Thoracic aorta (tissue), 2 donors: ENCODE results near the gene CACNB1. TPM values are rescaled to one million over a fixed set of nuclear protein-coding genes. Genes with fewer than 3 reads are reported as not detected.
"Not testable (repeated sequence)": the region's sequence is repeated elsewhere in the genome, so short reads cannot be mapped to it uniquely, and the experiment has no call there.

Experiments
- ATAC-seq: fragments of 150-250 bp; one replicate; pipeline ENCODE4 v1.8.0; 2017; ENCODE audit warnings: low read depth; ENCODE audit not compliant: insufficient number of reproducible peaks, low FRiP score
- DNase-seq: peaks from one replicate; pipeline ENCODE4 v3.0.0-alpha.2; 2020; ENCODE audit warnings: low spot score
- H3K27ac ChIP-seq, 2 donors: fragments of 200-600 bp; sonication (generic); 1 replicate in 1 of 2; 2 replicates in 1 of 2; pipeline ENCODE4 v1.5.1; 2016; ENCODE audit warnings: mild to moderate bottlenecking in 2 of 2, moderate library complexity in 2 of 2
- H3K27me3 ChIP-seq: fragments of 200-600 bp; sonication (generic); replicated peaks from 2 replicates; pipeline ENCODE4 v1.6.0; 2016; ENCODE audit warnings: mild to moderate bottlenecking; ENCODE audit not compliant: insufficient read depth
- H3K36me3 ChIP-seq: fragments of 200-600 bp; sonication (generic); one replicate; pipeline ENCODE4 v1.5.1; 2016
- H3K4me1 ChIP-seq, 2 donors: fragments of 200-600 bp; sonication (generic); 1 replicate in 1 of 2; 2 replicates in 1 of 2; pipeline versions ENCODE4 v1.5.1 to v1.6.0; 2016; ENCODE audit warnings: low read depth in 2 of 2, mild to moderate bottlenecking in 1 of 2; ENCODE audit not compliant: control insufficient read depth in 1 of 2
- H3K4me3 ChIP-seq: fragments of 200-600 bp; sonication (generic); 2 replicates; pipeline ENCODE4 v1.5.1; 2016; ENCODE audit warnings: mild to moderate bottlenecking
- H3K9me3 ChIP-seq: fragments of 200-600 bp; sonication (generic); 2 replicates; pipeline ENCODE4 v1.5.1; 2016
- CTCF ChIP-seq: fragments of 200-600 bp; sonication (generic); IDR thresholded peaks from one replicate; pipeline ENCODE4 v1.5.1; 2019; ENCODE audit warnings: antibody characterized with exemption
- total RNA-seq, 2 donors: library from RNA; depleted of rRNA; stranded (reverse); fragments of >200 nt; gene quantifications; one replicate each; pipeline versions ENCODE4 v1.1.0 to v1.2.3, GENCODE V29; 2016

Gene CACNB1
- total RNA-seq, 2 donors from 2014 or later = 14.3 to 15.6 TPM

DNA sequence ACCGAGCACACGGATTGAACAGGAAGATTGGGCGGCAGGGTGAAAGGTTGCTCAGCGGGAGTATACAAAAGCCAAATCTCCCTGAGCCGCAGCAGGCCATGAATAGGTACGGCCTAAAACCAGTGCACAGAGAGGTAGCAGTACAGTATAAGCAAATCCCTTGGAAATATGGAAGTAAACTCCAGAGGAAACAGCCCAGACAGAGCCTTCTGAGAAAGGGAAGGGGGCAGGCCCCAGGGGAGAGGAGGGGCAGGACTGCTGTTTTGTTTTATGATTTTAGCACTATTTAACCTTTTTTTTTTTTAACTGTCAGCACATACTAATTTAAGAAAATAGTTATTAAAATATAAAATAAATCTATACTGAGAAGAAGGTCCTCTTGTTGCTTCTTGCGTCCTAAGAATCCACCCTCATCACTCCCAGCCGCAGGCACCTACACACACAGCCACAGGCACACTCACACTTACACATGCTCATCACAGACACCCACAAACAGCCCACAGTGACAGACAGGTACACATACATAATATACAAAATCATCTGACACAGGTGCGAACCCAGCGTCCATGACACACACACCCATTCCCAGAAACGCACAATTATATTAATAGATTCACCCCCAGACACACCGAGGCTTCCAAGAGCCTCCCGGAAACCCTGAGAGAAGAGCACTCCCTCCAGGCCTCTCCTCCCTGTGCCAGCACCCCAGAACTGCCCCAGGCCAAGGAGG is 58.9 kb downstream of the CACNB1 start:
- Histone ChIP-seq H3K9me3 (no peaks in the 10 kb centered on the region), H3K4me1 (no peaks in the 10 kb centered on the region), H3K27ac (no peak overlapping the region), H3K27me3 (no peaks in the 10 kb centered on the region), H3K4me3 (no peak overlapping the region), H3K36me3 (no peaks in the 10 kb centered on the region)
- no peak for TF ChIP-seq CTCF
- DNase-seq = no peak
- no peak for ATAC-seq

DNA sequence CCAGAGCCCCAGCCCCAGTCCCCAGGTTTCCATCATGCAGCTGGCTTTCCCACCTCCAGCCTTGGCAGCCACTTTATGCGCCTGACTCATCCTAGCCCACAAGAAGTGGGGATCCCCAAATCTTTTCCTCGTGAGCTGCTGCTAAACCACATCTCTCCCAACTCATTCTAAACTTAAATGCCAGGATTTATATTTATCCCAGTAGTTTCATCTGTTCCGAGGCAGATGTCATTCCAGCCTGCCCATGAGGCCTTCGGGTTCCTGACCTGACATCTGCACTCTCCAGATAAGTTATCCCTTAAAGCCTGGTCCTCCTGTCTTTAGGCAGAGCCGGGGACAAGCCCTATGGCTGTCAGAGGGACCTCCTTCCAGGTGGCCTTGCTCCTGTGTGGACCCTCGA is 62.6 kb downstream of the CACNB1 start:
- H3K36me3 ChIP-seq = no peaks in the 10 kb centered on the region
- H3K9me3 ChIP-seq = no peaks in the 10 kb centered on the region
- ATAC-seq (no peak), DNase-seq (no peak)
- no peaks in the 10 kb centered on the region for H3K27me3 ChIP-seq
- no peak overlapping the region for H3K27ac ChIP-seq
- H3K4me1 ChIP-seq = no peaks in the 10 kb centered on the region
- no peak overlapping the region for H3K4me3 ChIP-seq
- TF ChIP-seq CTCF = no peak

- TF ChIP-seq CTCF = no peak
- Histone ChIP-seq H3K4me1 (no peaks in the 10 kb centered on the region), H3K27ac (no peak overlapping the region), H3K36me3 (no peaks in the 10 kb centered on the region), H3K9me3 (no peaks in the 10 kb centered on the region), H3K27me3 (no peaks in the 10 kb centered on the region), H3K4me3 (no peak overlapping the region)
- DNase-seq (no peak), ATAC-seq (no peak)
Observed at GRCh38 chr17:39132192-39132610, 65.3 kb downstream of the CACNB1 start.

DNA sequence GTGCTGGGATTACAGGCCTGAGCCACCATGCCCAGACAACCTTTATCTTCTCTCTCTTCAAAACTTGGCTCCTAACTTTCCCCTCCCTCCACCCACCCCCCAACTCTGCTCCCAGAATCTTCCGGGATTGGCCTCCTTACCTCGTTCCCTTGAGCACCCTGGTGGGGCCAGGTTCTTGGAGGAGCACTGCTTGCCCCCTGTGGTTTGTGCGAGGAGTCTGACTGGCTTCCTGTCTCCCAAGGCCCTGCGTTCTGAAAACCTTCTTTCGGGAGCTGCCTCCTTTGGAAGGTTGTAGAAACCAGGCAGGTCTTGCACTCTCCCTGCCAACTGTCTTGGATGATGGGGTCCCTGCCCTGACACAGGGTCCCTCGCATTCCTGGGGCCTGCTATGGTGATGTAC is 65.9 kb downstream of the CACNB1 start:
- TF ChIP-seq CTCF = no peak
- DNase-seq (no peak), ATAC-seq (no peak)
- H3K27me3 ChIP-seq = no peaks in the 10 kb centered on the region
- no peaks in the 10 kb centered on the region for H3K9me3 ChIP-seq
- no peaks in the 10 kb centered on the region for H3K36me3 ChIP-seq
- no peak overlapping the region for H3K4me3 ChIP-seq
- no peak overlapping the region for H3K27ac ChIP-seq
- no peaks in the 10 kb centered on the region for H3K4me1 ChIP-seq

DNA sequence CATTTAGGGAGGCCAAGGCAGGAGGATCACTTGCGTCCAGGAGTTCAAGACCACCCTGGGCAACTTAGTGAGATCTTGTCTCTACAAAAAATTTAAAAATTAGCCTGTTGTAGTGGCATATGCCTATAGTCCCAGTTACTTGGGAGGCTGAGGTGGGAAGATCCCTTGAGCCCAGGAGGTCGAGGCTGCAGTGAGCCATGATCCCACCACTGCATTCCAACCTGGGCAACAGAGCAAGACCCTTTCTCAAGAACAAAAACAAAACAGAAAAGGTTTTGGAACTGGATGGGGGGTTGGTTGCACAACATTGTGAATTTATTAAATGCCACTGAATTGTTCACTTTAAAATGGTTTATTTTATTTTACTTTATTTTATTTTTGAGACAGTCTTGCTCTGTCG is 67.3 kb downstream of the CACNB1 start:
- no peak for TF ChIP-seq CTCF
- DNase-seq = no peak
- H3K36me3 ChIP-seq = no peaks in the 10 kb centered on the region
- H3K4me1 ChIP-seq = no peaks in the 10 kb centered on the region
- H3K27ac ChIP-seq = no peak overlapping the region
- no peak for ATAC-seq
- no peak overlapping the region for H3K4me3 ChIP-seq
- no peaks in the 10 kb centered on the region for H3K27me3 ChIP-seq
- no peaks in the 10 kb centered on the region for H3K9me3 ChIP-seq

DNA sequence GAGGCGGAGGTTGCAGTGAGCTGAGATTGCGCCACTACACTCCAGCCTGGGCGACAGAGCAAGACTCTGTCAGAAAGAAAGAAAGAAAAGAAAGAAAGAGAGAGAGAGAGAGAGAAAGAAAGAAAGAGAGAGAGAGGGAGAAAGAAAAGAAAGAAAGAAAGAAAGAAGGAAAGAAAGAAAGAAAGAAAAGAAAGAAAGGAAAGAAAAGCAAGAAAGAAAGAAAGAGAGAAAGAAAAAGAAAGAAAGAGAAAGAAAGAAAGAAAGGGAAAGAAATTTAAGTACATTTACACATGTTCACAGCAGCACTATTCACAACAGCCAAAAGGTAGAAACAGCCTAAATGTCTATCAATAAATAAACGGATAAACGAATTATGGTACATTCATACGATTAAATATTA is 67.9 kb downstream of the CACNB1 start:
- H3K27ac ChIP-seq, DNase-seq, ATAC-seq, H3K4me1 ChIP-seq, H3K9me3 ChIP-seq, H3K27me3 ChIP-seq, H3K36me3 ChIP-seq, H3K4me3 ChIP-seq: not testable (repeated sequence)
